WTC11 (cell line): ENCODE results near the gene RGS16. TPM values are rescaled to one million over a fixed set of nuclear protein-coding genes. Genes with fewer than 3 reads are reported as not detected.

Experiments used
- ATAC-seq: fragments of 200-7000 bp; cut with Tn5 transposase; 2 replicates; pipeline ENCODE4 v1.10.0; 2021; ENCODE audit warnings: mild to moderate bottlenecking, moderate library complexity
- CTCF ChIA-PET: fragments of 300-600 bp; sonication (Branson Sonifier 250); formaldehyde crosslinking; loops from one replicate; lab custom pipeline; 2021; ENCODE audit warnings: antibody characterized with exemption; lab: Charles Lee
- POLR2A ChIA-PET: fragments of 350-600 bp; sonication (Branson Sonifier 250); formaldehyde crosslinking; loops from one replicate; lab custom pipeline; 2021; ENCODE audit warnings: antibody characterized with exemption; lab: Charles Lee
- DNase-seq: peaks from one replicate; pipeline ENCODE4 v3.0.0; 2021; ENCODE audit warnings: low spot score
- H3K27ac Mint-ChIP-seq: 2 replicates; pipeline ENCODE4 v1.8.0; 2021; ENCODE audit warnings: mixed read lengths
- H3K27me3 Mint-ChIP-seq: 2 replicates; pipeline ENCODE4 v1.8.0; 2021; ENCODE audit warnings: low read depth, mild to moderate bottlenecking, moderate library complexity, mixed read lengths
- H3K36me3 Mint-ChIP-seq: 2 replicates; pipeline ENCODE4 v1.8.0; 2021; ENCODE audit warnings: mixed read lengths
- H3K4me1 Mint-ChIP-seq: 2 replicates; pipeline ENCODE4 v1.8.0; 2022; ENCODE audit warnings: mixed read lengths
- H3K4me3 Mint-ChIP-seq: 2 replicates; pipeline ENCODE4 v1.8.0; 2021; ENCODE audit warnings: mild to moderate bottlenecking, moderate library complexity, mixed read lengths
- H3K9me3 Mint-ChIP-seq: 2 replicates; pipeline ENCODE4 v1.8.0; 2021; ENCODE audit warnings: mixed read lengths
- CREB1 ChIP-seq: sonication (generic); formaldehyde crosslinking; IDR thresholded peaks from 2 replicates; pipeline ENCODE4 v1.8.0; 2023; ENCODE audit warnings: mild to moderate bottlenecking, missing genetic modification reagents
- ESRRA ChIP-seq: sonication (generic); formaldehyde crosslinking; IDR thresholded peaks from 2 replicates; pipeline ENCODE4 v1.8.1; 2022; ENCODE audit warnings: mild to moderate bottlenecking, missing genetic modification reagents, borderline replicate concordance
- FOXJ3 ChIP-seq: sonication (generic); formaldehyde crosslinking; IDR thresholded peaks from 2 replicates; pipeline ENCODE4 v1.9.0; 2021; ENCODE audit warnings: missing genetic modification reagents, mild to moderate bottlenecking, borderline replicate concordance
- GRHL2 ChIP-seq: fragments of 250-450 bp; sonication (Bioruptor Pico); IDR thresholded peaks from 2 replicates; pipeline ENCODE4 v1.8.0; 2022; ENCODE audit warnings: mild to moderate bottlenecking, moderate library complexity; ENCODE audit not compliant: insufficient replicate concordance, severe bottlenecking
- IRF2 ChIP-seq: sonication (generic); formaldehyde crosslinking; IDR thresholded peaks from 2 replicates; pipeline ENCODE4 v1.8.0; 2022; ENCODE audit warnings: low read depth, missing genetic modification reagents, borderline replicate concordance
- JAZF1 ChIP-seq: fragments of 250-450 bp; sonication (Bioruptor Pico); IDR thresholded peaks from 2 replicates; pipeline ENCODE4 v1.9.0; 2021; ENCODE audit warnings: moderate library complexity, mild to moderate bottlenecking, inconsistent platforms
- MYBL2 ChIP-seq: sonication (generic); formaldehyde crosslinking; IDR thresholded peaks from 2 replicates; pipeline ENCODE4 v1.8.1; 2023; ENCODE audit warnings: mild to moderate bottlenecking, moderate library complexity, missing genetic modification reagents
- NFATC4 ChIP-seq: fragments of 250-450 bp; sonication (Bioruptor Pico); IDR thresholded peaks from 2 replicates; pipeline ENCODE4 v1.9.0; 2021; ENCODE audit warnings: mild to moderate bottlenecking
- NFE2L1 ChIP-seq: sonication (generic); formaldehyde crosslinking; IDR thresholded peaks from 2 replicates; pipeline ENCODE4 v1.8.1; 2023; ENCODE audit warnings: missing genetic modification reagents
- NR1H2 ChIP-seq: sonication (generic); formaldehyde crosslinking; IDR thresholded peaks from 2 replicates; pipeline ENCODE4 v1.9.0; 2021; ENCODE audit warnings: mild to moderate bottlenecking, moderate library complexity, missing genetic modification reagents
- SOX15 ChIP-seq: fragments of 250-450 bp; sonication (Bioruptor Pico); IDR thresholded peaks from 2 replicates; pipeline ENCODE4 v1.9.0; 2021; ENCODE audit warnings: mild to moderate bottlenecking
- SP1 ChIP-seq: sonication (generic); formaldehyde crosslinking; conservative IDR thresholded peaks from 2 replicates; pipeline ENCODE4 v1.8.1; 2022; ENCODE audit warnings: missing genetic modification reagents
- TEAD1 ChIP-seq: sonication (generic); formaldehyde crosslinking; IDR thresholded peaks from 2 replicates; pipeline ENCODE4 v1.8.0; 2022; ENCODE audit warnings: mild to moderate bottlenecking, missing genetic modification reagents
- TEAD4 ChIP-seq: sonication (generic); formaldehyde crosslinking; IDR thresholded peaks from 2 replicates; pipeline ENCODE4 v1.8.0; 2022; ENCODE audit warnings: mild to moderate bottlenecking, missing genetic modification reagents
- TP53 ChIP-seq: sonication (generic); formaldehyde crosslinking; IDR thresholded peaks from 2 replicates; pipeline ENCODE4 v1.8.1; 2023; ENCODE audit warnings: mild to moderate bottlenecking, missing genetic modification reagents
- ZNF138 ChIP-seq: sonication (generic); formaldehyde crosslinking; conservative IDR thresholded peaks from 2 replicates; pipeline ENCODE4 v1.8.1; 2022; ENCODE audit warnings: mild to moderate bottlenecking, moderate library complexity, missing genetic modification reagents
- ZNF317 ChIP-seq: sonication (generic); formaldehyde crosslinking; IDR thresholded peaks from 2 replicates; pipeline ENCODE4 v1.8.1; 2023; ENCODE audit warnings: low read depth, mild to moderate bottlenecking, moderate library complexity, missing genetic modification reagents, borderline replicate concordance
- ZNF423 ChIP-seq: fragments of 250-450 bp; sonication (Bioruptor Pico); IDR thresholded peaks from 2 replicates; pipeline ENCODE4 v2.1.2; 2022; ENCODE audit warnings: mild to moderate bottlenecking, moderate library complexity
- total RNA-seq: library from RNA; stranded (reverse); gene quantifications from 3 replicates; pipeline ENCODE4 v1.2.3, GENCODE V29; 2021
- TF ChIP-seq, protein P1 (sequence below): sonication (generic); formaldehyde crosslinking; IDR thresholded peaks from 2 replicates; pipeline ENCODE4 v1.8.0; 2022; ENCODE audit warnings: missing genetic modification reagents
- TF ChIP-seq, protein P2 (sequence below): sonication (generic); formaldehyde crosslinking; IDR thresholded peaks from 2 replicates; pipeline ENCODE4 v1.8.0; 2023; ENCODE audit warnings: missing genetic modification reagents
- TF ChIP-seq, protein P3 (sequence below): fragments of 250-450 bp; sonication (Bioruptor Pico); conservative IDR thresholded peaks from 2 replicates; pipeline ENCODE4 v1.9.0; 2021; ENCODE audit warnings: mild to moderate bottlenecking
- TF ChIP-seq, protein P4 (sequence below): sonication (generic); formaldehyde crosslinking; IDR thresholded peaks from 2 replicates; pipeline ENCODE4 v1.8.1; 2022; ENCODE audit warnings: low read depth, missing genetic modification reagents, borderline replicate concordance
- TF ChIP-seq, protein P5 (sequence below): fragments of 250-450 bp; sonication (Bioruptor Pico); IDR thresholded peaks from 2 replicates; pipeline ENCODE4 v1.9.0; 2021; ENCODE audit warnings: mild to moderate bottlenecking
- TF ChIP-seq, protein P6 (sequence below): fragments of 200-600 bp; IDR thresholded peaks from 2 replicates; pipeline ENCODE4 v1.8.0; 2022; ENCODE audit warnings: antibody characterized with exemption

The RGS16 gene
- total RNA-seq, 1 experiment from 2014 or later, result 17.8 TPM

DNA sequence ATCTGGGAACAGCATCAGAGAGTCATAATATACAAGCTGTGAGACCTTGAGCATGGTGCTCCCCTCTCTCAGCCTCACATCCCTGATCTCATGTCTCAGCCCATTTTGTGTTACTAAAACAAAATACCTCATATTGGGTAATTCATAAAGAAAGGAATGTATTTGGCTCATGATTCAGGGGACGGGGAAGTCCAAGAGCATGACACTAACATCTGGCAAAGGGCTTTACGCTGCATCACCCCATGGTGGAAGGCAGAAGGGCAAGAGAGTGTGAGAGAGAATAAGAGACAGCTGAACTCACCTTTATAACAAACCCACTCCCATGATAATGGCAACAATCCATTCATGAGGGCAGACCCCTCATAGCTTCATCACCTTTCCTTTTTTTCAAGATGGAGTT lies 51.7 kb downstream of the RGS16 start (continued):
- TF ChIP-seq, protein P1, sequence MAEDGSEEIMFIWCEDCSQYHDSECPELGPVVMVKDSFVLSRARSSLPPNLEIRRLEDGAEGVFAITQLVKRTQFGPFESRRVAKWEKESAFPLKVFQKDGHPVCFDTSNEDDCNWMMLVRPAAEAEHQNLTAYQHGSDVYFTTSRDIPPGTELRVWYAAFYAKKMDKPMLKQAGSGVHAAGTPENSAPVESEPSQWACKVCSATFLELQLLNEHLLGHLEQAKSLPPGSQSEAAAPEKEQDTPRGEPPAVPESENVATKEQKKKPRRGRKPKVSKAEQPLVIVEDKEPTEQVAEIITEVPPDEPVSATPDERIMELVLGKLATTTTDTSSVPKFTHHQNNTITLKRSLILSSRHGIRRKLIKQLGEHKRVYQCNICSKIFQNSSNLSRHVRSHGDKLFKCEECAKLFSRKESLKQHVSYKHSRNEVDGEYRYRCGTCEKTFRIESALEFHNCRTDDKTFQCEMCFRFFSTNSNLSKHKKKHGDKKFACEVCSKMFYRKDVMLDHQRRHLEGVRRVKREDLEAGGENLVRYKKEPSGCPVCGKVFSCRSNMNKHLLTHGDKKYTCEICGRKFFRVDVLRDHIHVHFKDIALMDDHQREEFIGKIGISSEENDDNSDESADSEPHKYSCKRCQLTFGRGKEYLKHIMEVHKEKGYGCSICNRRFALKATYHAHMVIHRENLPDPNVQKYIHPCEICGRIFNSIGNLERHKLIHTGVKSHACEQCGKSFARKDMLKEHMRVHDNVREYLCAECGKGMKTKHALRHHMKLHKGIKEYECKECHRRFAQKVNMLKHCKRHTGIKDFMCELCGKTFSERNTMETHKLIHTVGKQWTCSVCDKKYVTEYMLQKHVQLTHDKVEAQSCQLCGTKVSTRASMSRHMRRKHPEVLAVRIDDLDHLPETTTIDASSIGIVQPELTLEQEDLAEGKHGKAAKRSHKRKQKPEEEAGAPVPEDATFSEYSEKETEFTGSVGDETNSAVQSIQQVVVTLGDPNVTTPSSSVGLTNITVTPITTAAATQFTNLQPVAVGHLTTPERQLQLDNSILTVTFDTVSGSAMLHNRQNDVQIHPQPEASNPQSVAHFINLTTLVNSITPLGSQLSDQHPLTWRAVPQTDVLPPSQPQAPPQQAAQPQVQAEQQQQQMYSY (CRISPR knock-in tag), result no peak
- TF ChIP-seq SP1 (no peak), ZNF317 (no peak)
- TF ChIP-seq, protein P2, sequence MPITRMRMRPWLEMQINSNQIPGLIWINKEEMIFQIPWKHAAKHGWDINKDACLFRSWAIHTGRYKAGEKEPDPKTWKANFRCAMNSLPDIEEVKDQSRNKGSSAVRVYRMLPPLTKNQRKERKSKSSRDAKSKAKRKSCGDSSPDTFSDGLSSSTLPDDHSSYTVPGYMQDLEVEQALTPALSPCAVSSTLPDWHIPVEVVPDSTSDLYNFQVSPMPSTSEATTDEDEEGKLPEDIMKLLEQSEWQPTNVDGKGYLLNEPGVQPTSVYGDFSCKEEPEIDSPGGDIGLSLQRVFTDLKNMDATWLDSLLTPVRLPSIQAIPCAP (CRISPR knock-in tag), result no peak
- TF ChIP-seq, protein P3, sequence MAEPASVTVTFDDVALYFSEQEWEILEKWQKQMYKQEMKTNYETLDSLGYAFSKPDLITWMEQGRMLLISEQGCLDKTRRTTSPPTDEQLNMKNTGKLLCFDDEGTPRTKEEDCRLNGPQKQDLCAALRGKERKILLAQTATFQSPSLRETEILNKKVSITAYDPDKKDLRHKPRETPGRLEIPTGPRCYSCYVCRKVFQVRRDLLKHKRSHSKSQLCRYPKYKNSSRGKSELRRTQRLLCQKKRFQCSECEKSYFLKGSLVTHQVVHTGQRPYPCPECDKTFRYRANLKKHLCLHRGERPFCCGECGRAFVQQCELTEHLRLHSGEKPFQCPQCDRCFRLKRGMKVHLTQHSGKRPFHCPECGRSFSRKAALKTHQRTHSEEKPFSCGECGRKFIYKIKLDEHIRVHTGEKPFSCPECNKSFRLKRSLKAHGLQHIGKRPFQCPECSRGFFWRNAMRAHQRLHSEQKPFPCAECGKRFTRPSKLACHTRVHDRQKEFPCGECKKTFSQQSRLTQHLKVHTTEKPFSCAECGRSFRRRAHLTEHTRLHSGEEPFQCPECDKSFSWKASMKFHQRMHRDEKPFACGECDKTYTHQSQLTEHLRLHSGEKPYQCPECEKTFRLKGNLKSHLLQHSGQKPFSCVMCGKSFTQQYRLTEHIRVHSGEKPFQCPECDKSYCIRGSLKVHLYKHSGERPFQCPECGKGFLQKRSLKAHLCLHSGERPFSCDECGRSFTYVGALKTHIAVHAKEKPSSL, result no peak

DNA sequence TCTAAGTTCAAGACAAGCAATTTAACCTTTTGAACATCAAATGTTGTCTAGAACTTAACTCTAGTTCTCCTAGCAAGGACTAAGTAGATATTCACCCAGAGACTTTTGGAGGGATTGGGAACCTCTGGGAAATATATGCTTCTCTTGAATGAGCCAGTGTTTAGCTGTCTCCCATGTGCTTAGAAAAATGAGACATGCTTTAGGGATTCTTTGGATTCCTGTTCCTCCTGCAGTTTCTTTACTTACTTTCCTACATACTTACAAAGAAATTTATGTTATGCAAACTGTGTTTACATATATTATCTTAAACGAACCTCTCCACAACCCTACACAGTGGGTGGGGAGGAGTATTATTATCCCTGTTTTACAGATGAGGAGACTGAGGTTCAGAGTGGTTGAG lies 54.4 kb downstream of the RGS16 start:
- ATAC-seq (no peak), DNase-seq (no peak)
- CTCF ChIA-PET, result no interaction called here
- peaks cover 20% of the 10 kb centered on the region for H3K9me3 Mint-ChIP-seq
- H3K27me3 Mint-ChIP-seq, result peaks cover 6% of the 10 kb centered on the region; the same call in 1 of the 2 replicates
- no peak for TF ChIP-seq MYBL2 (CRISPR knock-in tag)
- TF ChIP-seq ZNF138 (CRISPR knock-in tag), result no peak
- TF ChIP-seq IRF2 (CRISPR knock-in tag), result no peak
- TF ChIP-seq, protein P4, sequence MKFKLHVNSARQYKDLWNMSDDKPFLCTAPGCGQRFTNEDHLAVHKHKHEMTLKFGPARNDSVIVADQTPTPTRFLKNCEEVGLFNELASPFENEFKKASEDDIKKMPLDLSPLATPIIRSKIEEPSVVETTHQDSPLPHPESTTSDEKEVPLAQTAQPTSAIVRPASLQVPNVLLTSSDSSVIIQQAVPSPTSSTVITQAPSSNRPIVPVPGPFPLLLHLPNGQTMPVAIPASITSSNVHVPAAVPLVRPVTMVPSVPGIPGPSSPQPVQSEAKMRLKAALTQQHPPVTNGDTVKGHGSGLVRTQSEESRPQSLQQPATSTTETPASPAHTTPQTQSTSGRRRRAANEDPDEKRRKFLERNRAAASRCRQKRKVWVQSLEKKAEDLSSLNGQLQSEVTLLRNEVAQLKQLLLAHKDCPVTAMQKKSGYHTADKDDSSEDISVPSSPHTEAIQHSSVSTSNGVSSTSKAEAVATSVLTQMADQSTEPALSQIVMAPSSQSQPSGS (CRISPR knock-in tag), result no peak
- TF ChIP-seq, protein P5, sequence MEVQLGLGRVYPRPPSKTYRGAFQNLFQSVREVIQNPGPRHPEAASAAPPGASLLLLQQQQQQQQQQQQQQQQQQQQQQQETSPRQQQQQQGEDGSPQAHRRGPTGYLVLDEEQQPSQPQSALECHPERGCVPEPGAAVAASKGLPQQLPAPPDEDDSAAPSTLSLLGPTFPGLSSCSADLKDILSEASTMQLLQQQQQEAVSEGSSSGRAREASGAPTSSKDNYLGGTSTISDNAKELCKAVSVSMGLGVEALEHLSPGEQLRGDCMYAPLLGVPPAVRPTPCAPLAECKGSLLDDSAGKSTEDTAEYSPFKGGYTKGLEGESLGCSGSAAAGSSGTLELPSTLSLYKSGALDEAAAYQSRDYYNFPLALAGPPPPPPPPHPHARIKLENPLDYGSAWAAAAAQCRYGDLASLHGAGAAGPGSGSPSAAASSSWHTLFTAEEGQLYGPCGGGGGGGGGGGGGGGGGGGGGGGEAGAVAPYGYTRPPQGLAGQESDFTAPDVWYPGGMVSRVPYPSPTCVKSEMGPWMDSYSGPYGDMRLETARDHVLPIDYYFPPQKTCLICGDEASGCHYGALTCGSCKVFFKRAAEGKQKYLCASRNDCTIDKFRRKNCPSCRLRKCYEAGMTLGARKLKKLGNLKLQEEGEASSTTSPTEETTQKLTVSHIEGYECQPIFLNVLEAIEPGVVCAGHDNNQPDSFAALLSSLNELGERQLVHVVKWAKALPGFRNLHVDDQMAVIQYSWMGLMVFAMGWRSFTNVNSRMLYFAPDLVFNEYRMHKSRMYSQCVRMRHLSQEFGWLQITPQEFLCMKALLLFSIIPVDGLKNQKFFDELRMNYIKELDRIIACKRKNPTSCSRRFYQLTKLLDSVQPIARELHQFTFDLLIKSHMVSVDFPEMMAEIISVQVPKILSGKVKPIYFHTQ (CRISPR knock-in tag), result no peak
- TF ChIP-seq TP53, result no peak
- TF ChIP-seq JAZF1, result no peak
- TF ChIP-seq NFATC4, result no peak
- no peak for TF ChIP-seq NR1H2 (CRISPR knock-in tag)
- TF ChIP-seq FOXJ3, result no peak
- TF ChIP-seq ZNF423 (CRISPR knock-in tag), result no peak
- no peak for TF ChIP-seq TEAD1 (CRISPR knock-in tag)
- no peak for TF ChIP-seq CREB1 (CRISPR knock-in tag)
- no peak for TF ChIP-seq SOX15 (CRISPR knock-in tag)
- TF ChIP-seq ESRRA (CRISPR knock-in tag), result no peak
- TF ChIP-seq, protein P6, sequence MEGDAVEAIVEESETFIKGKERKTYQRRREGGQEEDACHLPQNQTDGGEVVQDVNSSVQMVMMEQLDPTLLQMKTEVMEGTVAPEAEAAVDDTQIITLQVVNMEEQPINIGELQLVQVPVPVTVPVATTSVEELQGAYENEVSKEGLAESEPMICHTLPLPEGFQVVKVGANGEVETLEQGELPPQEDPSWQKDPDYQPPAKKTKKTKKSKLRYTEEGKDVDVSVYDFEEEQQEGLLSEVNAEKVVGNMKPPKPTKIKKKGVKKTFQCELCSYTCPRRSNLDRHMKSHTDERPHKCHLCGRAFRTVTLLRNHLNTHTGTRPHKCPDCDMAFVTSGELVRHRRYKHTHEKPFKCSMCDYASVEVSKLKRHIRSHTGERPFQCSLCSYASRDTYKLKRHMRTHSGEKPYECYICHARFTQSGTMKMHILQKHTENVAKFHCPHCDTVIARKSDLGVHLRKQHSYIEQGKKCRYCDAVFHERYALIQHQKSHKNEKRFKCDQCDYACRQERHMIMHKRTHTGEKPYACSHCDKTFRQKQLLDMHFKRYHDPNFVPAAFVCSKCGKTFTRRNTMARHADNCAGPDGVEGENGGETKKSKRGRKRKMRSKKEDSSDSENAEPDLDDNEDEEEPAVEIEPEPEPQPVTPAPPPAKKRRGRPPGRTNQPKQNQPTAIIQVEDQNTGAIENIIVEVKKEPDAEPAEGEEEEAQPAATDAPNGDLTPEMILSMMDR, result no peak
- TF ChIP-seq, protein P2 (CRISPR knock-in tag), result no peak
- TF ChIP-seq NFE2L1 (CRISPR knock-in tag), result no peak
- no peak for TF ChIP-seq TEAD4 (CRISPR knock-in tag)
- no peak for TF ChIP-seq GRHL2 (CRISPR knock-in tag)
- H3K4me3 Mint-ChIP-seq, result no peak overlapping the region
- H3K36me3 Mint-ChIP-seq, result no peaks in the 10 kb centered on the region; the same call in 1 of the 2 replicates
- POLR2A ChIA-PET, result no interaction called here
- H3K27ac Mint-ChIP-seq, result no peak overlapping the region
- H3K4me1 Mint-ChIP-seq, result no peaks in the 10 kb centered on the region
